VCaP (cell line): ENCODE measurements around the gene RNF145.

Source experiments
- H3K27ac ChIP-seq: fragments of 450-650 bp; 2 replicates; pipeline ENCODE4 v1.5.1; 2017
- CTCF ChIP-seq: fragments of 450-650 bp; conservative IDR thresholded peaks from 2 replicates; pipeline ENCODE4 v1.5.1; 2017; ENCODE audit warnings: mild to moderate bottlenecking, moderate library complexity

The RNF145 gene

GRCh38 chr5:159186319-159186718 is 23.0 kb downstream of the RNF145 start:
- TF ChIP-seq CTCF: no peak

GRCh38 chr5:159185773-159186172 is 23.6 kb downstream of the RNF145 start:
- no peak for TF ChIP-seq CTCF
- H3K27ac ChIP-seq: peak overlapping the region; percentile 80

More at GRCh38 chr5:159186319-159186718, 23.0 kb downstream of the RNF145 start:
- H3K27ac ChIP-seq: peak overlapping the region; percentile 80

- TF ChIP-seq CTCF: no peak
- peak overlapping the region; percentile 80 for H3K27ac ChIP-seq
These were observed 24.4 kb downstream of the RNF145 start for GRCh38 chr5:159184858-159185381.

- no peak for TF ChIP-seq CTCF
- no peak overlapping the region for H3K27ac ChIP-seq
These were observed 25.1 kb downstream of the RNF145 start for GRCh38 chr5:159184236-159184635.

- TF ChIP-seq CTCF: no peak
- no peak overlapping the region for H3K27ac ChIP-seq
These were observed 26.1 kb downstream of the RNF145 start for GRCh38 chr5:159183247-159183646.

GRCh38 chr5:159182691-159183090 is 26.7 kb downstream of the RNF145 start:
- H3K27ac ChIP-seq: no peak overlapping the region
- no peak for TF ChIP-seq CTCF

GRCh38 chr5:159181651-159182050 is 27.7 kb downstream of the RNF145 start:
- no peak for TF ChIP-seq CTCF
- H3K27ac ChIP-seq: no peak overlapping the region
